ENCODE measurements around the gene SMAD6.
"Not testable (repeated sequence)": the region's sequence is repeated elsewhere in the genome, so short reads cannot be mapped to it uniquely, and the experiment has no call there.

SMAD6 gene

DNA sequence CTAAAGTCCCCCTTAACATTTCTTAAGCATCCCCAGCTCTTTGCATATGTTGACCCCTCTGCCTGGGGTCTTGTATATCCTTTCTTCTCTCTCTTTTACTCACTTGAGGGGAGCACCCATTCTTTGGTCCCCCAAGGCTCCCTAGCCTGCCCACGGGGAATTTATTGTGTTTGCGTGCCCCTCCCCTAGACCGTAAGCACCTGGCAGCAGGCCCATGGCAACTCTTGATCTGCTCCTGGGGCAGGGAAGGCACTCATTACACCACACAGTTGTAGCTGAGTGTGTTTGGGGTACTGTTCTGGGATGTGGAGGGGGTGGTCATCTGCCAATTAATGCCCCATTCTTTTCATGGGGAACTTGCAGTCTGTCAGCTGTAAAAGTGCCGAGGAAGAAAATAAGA is 27.3 kb upstream of the SMAD6 start:
- DNase-seq (ENCODE audit: low read depth in 2 of 2, low spot score in 1 of 2), result no peak

DNA sequence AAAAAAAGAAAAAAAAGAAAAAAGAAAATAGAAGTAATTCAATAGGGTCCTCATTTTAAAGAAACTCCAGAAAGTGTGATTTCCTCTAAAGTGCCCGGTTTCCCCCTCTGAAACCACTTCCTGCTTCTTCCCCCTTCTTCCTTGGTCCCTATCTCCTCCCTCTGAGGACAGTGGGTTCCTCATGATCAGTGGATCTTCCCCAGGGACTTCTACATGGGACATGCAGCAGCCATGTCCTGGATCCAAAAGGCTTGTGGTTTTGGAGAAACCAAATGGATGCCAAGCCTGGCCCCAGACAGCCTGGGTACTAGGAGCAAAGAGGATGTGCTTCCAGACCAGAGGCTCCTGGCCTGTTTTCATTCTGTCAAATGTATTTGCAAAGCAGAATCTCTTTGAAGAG is 26.6 kb upstream of the SMAD6 start:
- no peak for DNase-seq (ENCODE audit: low read depth in 2 of 2, low spot score in 1 of 2)

DNA sequence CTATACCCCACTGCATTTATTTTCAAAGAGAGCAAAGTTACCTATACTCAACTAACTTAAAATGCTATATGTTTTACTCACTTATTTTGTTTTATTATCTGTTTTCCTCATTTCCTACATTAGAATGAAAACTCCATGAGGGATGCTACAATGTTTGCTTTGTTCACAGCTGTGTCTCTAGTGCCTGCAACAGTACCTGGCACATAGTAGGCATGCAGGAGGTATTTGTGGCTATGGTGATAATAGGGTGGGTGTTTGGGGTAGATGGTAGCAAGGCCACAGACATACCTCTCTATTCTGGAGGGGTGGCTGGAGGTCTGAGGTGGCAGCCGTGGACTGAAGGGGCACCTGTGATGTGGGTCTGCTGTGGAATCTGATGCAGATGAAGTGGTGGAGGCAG is 24.7 kb upstream of the SMAD6 start:
- no peak for DNase-seq (ENCODE audit: low read depth in 2 of 2, low spot score in 1 of 2)

DNA sequence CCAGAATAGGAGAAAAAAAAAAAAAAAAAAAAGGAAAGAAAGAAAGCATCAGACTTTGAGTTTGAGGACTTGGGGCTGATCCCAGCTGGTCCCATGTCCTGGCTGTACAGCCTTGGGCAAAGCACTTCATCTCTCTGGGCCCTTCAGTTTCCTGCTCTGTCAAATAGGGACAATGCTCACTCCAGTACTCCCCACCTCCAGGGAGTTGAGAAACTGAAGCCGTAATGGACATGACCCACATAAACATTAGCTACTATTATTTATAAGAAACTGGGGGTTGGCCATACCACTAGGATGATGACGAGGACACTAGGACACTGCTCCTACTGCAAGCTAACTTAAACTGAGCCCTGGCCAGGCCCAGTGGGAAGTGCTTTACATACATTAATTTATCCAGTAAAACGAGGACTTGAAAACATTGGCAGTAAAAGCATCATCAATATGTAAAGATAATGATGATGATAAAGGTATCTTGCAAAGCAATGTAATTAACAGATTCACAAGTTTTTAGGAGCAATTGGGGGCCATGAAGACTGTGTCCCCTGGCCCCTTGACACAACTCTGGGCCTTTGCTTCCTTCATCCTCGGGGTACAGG is 22.9 kb upstream of the SMAD6 start:
- no peak for DNase-seq (ENCODE audit: low read depth in 2 of 2, low spot score in 1 of 2)

DNA sequence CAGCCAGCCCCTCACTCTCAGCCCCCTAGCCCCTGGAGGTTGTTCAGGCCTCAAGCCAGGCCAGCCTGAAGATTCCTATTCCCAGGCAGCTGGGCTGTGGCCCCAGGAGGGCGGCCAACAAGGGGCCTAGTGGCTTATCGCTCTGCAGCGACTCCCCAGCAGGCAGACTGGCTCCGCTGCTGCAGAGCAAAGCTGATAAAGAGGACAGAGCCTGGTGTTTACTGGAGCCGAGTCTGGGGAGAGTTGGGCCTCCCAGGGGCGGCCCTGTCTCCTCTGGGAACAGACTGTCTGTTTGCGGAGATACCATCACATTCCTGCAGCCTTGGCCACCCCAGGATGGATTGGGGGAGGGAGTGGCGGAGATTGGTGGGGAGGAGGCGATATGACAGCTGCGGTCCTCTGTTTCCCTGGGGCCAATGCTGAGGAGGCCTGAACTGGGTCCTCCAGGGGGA is 22.4 kb upstream of the SMAD6 start:
- DNase-seq (ENCODE audit: low read depth in 2 of 2, low spot score in 1 of 2), result no peak

DNA sequence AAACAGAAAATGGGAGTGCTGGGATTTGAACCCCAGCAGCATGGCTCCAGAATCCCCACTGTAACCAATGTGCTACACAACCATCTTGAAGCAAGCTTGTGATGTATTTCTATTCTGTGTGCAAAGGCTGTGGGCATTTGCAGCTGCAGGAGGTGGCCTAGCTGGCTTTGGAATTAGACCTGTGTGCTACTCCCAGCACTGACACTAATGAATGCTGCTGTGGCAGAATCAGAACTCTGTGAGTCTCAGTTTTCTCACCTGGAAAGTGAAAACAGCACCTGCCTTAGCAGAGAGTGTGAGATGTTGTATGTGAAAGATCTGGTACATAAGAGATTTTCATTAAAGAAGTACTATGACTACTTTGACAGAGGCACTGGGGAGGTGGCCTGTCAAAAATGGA is 21.5 kb upstream of the SMAD6 start:
- no peak for DNase-seq (ENCODE audit: low read depth in 2 of 2, low spot score in 1 of 2)

DNA sequence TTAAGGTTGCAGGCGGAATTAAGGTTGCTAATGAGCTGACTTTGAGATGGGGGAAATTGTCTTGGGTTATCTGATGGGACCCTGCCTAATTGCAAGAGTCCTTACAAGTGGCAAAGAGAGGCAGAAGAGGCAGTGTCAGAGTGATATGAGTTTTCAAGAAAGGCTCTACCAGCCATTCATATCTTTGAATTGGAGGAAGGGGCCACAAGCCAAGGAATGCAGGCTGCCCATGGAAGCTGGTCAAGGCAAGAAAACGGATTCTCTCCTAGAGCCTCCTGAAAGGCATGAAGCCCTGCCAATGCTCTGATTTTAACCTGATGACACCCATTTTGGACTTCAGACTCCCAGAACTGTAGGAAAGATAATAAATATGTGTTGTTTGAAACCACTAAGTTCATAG is 20.6 kb upstream of the SMAD6 start:
- DNase-seq (ENCODE audit: low read depth in 2 of 2, low spot score in 1 of 2), result no peak

DNA sequence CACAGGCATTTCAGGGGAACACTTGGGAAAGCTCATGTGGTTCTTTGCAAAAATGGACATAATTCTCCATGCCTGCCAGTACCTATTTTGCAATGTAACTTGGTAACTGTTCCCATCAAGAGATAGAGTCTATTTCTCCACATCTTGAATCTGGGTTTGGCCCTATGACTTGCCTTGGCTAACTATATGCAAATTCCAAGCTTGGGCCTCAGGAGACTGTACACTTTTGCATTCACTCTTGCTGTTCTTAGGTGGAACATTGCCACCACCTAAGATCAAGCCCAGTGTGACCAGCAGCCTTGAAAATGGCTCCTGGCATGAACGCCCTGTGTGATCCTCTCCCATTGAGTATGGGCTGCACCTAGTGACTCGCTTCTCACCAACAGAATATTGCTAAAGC is 19.8 kb upstream of the SMAD6 start:
- no peak for DNase-seq (ENCODE audit: low read depth in 2 of 2, low spot score in 1 of 2)

DNA sequence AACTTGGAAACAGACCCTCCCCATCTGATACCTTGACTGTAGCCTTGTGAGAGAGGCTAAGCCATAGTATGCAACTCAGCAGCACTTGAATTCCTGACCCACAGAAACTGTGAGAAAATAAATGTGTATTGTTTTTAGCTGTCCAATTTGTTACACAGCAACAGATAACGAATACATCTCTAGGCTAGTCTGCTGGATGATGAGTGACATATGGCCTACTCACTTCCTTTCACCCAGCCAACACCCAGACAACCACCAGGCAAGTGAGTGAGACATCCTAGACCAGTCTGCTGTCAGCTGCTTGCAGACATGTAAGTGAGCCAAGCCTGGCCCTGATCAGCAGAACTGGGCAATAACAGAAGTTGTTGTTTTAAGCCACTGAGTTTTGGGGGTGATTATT is 19.2 kb upstream of the SMAD6 start:
- no peak for DNase-seq (ENCODE audit: low read depth in 2 of 2, low spot score in 1 of 2)

DNA sequence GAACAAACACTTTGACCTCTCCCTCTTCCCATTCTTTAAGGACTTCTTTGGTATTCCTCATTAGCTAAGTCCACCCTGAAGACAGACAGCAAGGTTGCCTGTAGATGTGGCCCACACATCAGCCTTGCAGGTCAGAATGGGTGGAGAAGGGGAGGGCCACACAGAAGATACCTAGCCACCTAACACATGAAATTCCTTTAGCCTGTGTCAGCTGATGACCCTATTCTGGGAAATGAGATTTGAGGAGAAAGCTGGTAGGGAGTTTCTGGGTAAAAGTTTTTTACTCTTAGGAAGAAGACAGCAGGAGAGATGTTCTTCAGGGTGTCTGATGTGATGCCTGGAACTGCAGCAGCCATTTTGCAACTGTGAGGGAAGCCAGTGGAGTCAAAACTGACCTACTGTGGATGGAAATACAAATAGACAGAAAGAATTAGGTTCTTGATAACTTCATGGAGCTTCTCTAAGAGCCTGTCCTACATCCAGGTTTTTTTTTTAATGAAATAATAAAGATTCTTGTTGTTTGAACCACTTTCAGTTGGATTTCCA is 17.8 kb upstream of the SMAD6 start:
- DNase-seq (ENCODE audit: low read depth in 2 of 2, low spot score in 1 of 2), result no peak

DNA sequence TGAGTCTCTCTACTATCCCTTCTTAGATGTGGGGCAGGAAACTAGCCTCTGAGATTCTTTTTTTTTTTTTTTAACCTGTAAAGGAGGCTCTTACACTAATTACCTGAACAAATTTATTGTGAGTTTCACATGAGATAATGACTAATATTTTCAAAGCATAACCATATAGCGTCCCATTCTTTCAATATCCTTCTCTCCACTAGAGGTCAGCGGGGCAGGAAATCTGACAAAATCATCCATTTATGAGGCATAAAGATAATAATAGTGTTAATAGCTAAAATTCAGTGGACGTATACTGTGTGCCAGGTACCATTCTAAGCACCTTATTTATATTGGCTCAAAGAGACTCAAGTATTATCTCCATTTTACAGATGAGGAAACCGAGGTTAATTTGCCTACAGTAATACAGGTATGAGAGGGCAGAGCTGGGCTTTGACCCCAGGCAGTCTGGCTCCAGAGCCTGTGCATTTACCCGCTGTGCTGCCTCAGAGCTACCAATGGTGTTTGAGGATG is 16.3 kb upstream of the SMAD6 start:
- DNase-seq (ENCODE audit: low read depth in 2 of 2, low spot score in 1 of 2), result no peak

DNA sequence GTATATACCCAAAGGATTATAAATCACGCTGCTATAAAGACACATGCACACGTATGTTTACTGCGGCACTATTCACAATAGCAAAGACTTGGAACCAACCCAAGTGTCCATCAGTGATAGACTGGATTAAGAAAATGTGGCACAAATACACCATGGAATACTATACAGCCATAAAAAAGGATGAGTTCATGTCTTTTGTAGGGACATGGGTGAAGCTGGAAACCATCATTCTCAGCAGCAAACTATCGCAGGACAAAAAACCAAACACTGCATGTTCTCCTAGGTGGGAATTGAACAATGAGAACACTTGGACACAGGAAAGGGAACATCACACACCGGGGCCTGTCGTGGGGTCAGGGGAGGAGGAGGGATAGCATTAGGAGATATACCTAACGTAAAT is 11.1 kb upstream of the SMAD6 start:
- DNase-seq (ENCODE audit: low read depth in 2 of 2, low spot score in 1 of 2), result not testable (repeated sequence)

DNA sequence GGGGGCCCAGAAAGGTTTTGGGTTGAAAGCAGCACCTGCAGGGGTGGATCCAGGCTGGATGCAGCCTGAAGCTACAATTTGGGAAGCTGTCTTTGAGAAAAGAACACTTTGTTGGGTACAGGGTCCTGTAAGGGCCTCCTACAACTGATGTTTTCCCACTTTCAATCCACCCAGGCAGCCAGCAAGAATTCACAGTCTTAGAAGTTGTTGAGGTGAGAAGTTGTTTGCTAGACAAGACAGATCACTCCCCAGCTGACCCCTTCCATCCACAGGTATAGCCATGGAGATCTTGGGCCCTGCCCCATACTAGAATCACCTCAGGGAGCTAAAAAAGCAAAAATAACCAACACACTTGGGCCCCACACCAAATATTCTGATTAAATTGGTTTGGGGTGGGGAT is 10.3 kb upstream of the SMAD6 start:
- DNase-seq (ENCODE audit: low read depth in 2 of 2, low spot score in 1 of 2), result no peak

DNA sequence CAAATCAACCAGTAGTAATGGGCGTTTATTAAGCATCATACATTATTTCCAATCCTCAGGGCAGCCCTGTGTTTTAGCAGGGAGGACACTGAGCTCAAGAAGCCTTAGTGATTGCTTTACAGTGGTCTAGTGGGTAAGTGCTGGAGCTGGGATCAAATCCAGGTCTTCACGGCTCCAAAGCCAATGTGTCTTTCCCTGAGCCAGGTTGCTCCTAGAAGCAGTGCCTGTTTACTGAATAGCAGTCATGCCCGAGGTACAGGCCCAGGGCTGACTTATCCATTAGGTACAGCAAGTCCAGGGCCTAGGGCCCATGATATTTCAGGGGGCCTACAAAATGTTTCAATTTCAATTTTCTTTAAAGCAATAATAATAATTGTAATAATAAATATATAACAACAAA is 9.6 kb upstream of the SMAD6 start:
- no peak for DNase-seq (ENCODE audit: low read depth in 2 of 2, low spot score in 1 of 2)

DNA sequence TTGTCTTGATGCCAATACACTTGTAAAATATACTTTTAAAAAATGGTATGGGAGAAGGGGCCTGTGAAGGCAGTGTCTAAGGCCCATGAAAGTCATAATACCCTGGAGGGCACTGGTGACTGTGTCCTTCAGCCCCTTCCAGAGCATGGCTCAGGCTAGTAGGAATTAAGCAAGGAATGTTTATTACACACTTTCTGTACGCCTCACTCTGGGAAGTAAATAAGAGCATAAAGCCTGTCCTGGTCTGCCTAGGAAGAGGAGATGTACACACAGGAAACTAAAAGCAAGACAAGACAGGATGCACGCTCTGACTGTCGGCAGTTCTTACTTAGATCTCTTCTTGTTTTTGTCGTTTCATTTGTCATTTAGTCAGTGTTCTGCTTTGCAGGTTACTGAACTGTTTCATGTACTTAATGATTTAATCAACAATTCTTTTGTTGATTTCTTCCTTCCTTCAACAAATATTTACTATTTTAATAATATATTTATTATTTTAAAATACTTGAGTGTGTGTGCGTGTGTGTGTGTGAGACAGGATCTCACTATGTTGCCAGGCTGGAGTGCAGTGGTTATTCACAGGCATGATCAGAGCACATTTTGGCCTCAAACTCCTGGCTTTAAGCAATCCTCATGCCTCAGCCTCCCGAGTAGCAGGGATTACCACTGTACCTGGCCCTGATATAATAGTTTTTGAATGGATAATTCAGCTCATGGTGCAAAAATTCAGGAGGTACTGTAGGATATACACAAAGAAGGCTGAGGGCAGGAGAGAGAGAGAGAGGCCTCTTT is 9.0 kb upstream of the SMAD6 start:
- DNase-seq (ENCODE audit: low read depth in 2 of 2, low spot score in 1 of 2), result no peak

DNA sequence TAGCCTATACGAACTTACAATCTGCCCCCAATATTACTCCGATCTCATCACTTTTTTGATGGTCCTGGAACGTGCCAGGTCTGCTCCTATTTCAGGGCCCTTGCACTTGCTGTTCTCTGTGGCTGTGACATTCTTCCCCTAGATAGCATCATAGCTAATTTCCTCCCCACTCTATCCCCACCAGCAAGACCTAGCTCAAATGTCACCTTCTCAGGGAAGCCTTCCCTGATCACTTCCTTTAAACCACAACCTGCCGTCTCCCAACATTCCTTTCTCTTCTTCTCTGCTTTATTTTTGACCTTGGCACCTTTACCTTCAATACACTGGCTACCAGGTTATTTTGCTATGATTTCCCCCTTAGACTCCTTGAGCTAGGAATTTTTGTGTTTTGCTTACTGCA is 5.3 kb upstream of the SMAD6 start:
- DNase-seq (ENCODE audit: low read depth in 2 of 2, low spot score in 1 of 2), result no peak

DNA sequence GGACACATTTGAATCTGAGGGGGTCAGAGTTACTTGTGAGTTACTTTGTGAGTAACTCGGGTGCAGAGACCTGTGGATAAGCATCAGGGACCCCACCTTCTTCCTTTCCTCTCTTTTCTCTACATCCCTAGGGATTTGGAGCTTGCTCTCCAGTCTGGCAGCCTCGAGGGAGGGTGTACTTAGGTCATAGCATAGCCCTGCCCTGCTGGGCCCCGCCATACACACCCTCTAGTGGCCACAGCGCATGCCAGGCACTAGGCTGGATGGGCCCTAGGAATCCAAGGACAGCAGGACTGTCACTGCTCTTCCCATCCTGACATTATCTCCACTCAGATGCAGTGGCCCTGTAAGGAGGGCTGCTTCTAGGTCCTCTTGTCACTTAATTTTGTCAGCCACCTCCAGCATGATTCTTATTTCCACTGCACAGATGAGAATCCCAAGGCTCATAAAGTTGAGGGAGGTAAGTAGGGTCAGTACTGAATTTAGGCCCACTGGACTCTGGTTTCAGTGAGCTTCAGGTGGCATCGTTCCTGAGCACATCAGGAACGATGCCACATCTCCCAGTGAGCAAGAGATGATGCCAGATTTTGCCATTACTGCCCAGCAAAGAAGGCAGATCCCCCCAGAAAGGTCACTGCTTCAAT is 3.6 kb upstream of the SMAD6 start:
- no peak for DNase-seq (ENCODE audit: low read depth in 2 of 2, low spot score in 1 of 2)

DNA sequence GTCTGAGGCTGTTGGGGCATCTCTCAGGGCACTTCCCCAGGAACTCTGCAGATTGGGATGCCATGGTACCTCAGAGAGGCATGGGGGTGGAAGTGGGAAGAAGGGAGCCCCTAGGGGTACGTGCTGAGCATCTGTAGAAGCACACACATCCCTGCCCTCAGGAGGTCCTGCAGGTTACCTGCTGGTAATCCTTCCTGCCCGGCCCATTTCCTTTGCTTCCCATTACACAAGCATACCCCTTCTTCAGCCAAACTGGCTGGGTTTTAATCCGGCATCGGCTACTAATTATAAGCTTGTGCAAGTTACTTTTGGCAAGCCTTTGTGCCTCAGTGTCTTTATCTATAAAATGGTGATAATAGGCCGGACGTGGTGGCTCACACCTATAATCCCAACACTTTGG is 3.1 kb upstream of the SMAD6 start:
- DNase-seq (ENCODE audit: low read depth in 2 of 2, low spot score in 1 of 2), result no peak

DNA sequence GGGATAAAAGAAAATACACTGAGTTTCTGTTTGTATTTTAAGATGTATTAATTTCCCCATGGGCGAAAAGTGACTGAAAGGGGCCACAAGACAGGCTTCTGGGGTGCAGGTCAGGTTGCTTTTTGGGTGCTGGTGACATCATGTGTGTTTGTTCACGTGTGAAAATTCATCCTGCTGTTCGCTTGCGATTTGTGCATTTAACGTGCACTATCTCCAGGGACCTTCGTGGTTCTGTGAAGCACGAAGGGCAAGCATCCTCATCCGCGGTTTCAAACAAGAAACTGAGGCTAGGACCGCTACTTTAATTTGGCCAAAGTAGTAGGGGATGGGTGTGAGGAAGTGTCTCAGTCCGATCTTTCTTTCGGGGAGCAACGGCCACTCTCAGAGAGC is 1.6 kb upstream of the SMAD6 start:
- DNase-seq (ENCODE audit: low read depth in 2 of 2, low spot score in 1 of 2), result no peak

DNA sequence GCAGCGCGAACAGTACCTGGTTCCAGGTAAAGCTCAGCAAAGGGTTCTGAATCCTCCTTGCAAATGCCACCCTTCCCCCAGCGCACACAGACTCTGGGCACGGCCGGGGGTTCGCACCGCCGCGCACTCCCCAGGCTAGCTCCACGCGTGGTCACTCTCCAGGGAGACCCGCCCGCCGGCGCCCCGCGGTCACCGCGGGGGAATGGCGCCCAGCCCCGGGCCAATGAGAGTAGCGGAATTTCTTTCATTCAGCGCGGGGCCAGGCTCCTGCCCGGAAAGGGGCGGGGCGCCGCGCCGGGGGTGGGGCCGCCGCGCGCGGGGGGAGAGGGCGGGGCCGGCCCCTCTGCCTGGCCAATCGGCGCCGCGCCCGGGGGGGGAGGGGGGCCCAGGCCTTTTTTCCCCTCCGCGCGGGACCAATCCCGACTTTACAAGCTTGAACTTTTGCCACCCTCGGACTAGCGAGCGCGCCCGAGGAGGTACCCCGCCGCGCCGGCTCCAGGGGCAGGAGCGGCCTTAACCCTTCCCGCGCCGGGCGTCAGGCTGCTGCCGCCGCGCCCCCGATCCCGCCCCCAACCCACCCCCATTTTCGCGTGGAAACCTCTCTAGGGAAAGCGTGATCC is 1.1 kb upstream of the SMAD6 start:
- peak; percentile 56 to 71 for DNase-seq (ENCODE audit: low read depth in 2 of 2, low spot score in 1 of 2)

DNA sequence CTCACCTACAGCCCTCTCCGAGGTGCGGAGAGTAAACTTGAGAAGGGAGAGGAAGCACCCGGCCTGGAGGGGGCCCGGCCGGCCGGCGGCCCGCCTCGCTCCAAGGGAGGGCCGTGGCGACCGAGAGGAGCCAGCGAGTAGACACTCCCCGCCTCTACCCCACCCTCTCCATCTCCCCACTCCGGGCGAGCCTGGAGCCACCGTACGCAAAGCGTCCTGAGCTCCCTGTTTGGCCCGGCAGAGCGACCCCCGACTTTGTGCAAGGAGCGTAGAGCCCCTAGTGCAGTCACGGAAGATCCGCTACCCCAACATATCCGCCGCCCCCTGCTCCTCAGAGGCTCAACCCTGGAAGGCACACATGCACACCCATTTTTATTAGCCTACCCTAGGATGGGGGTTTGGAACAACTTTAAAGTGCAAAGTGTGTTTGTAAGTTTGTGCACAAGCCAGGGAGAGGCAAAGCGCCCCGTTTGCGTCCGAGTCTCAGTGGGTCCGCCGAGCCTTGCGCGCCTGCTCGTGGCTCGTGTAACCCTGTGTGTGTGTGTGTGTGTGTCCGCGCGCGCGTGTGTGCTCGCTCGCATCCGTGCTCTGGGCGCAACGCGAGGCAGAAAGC is 508 bp upstream of the SMAD6 start:
- DNase-seq (ENCODE audit: low read depth in 2 of 2, low spot score in 1 of 2), result no peak

All from stimulated activated CD8-positive, alpha-beta memory T cell treated with anti-CD3 and anti-CD28 coated beads, Interleukin-4, amount 100 ng/mL, for 4 hours (primary cell).